RWPE1 (cell line): ENCODE measurements around the gene CFAP97.

Source experiments
- CTCF ChIA-PET: fragments of 350-600 bp; sonication (Branson Sonifier 250); formaldehyde crosslinking; extraction: SDS; loops from one replicate; lab custom pipeline; 2021; lab: Yijun Ruan, JAX
- POLR2A ChIA-PET: fragments of 400-600 bp; formaldehyde crosslinking; extraction: SDS; loops from one replicate; lab custom pipeline; 2020; ENCODE audit warnings: antibody characterized with exemption; ENCODE audit not compliant: low non-redundant PET; lab: Yijun Ruan, JAX
- DNase-seq: peaks from one replicate; pipeline ENCODE4 v3.0.0; 2012; ENCODE audit warnings: low spot score
- H3K27ac ChIP-seq: fragments of 450-650 bp; 2 replicates; pipeline ENCODE4 v1.5.1; 2017
- TF ChIP-seq, protein P1 (sequence below): fragments of 450-650 bp; conservative IDR thresholded peaks from 2 replicates; pipeline ENCODE4 v1.5.1; 2017; ENCODE audit warnings: low read depth, mild to moderate bottlenecking

The CFAP97 gene

GRCh38 chr4:185192059-185192458 lies 11.7 kb downstream of the CFAP97 start:
- DNase-seq = no peak
- CTCF ChIA-PET = no interaction called here
- POLR2A ChIA-PET = no interaction called here
- H3K27ac ChIP-seq = no peak overlapping the region
- TF ChIP-seq, protein P1, sequence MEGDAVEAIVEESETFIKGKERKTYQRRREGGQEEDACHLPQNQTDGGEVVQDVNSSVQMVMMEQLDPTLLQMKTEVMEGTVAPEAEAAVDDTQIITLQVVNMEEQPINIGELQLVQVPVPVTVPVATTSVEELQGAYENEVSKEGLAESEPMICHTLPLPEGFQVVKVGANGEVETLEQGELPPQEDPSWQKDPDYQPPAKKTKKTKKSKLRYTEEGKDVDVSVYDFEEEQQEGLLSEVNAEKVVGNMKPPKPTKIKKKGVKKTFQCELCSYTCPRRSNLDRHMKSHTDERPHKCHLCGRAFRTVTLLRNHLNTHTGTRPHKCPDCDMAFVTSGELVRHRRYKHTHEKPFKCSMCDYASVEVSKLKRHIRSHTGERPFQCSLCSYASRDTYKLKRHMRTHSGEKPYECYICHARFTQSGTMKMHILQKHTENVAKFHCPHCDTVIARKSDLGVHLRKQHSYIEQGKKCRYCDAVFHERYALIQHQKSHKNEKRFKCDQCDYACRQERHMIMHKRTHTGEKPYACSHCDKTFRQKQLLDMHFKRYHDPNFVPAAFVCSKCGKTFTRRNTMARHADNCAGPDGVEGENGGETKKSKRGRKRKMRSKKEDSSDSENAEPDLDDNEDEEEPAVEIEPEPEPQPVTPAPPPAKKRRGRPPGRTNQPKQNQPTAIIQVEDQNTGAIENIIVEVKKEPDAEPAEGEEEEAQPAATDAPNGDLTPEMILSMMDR = no peak

- ChIA-PET CTCF (no interaction called here), POLR2A (no interaction called here)
- H3K27ac ChIP-seq = no peak overlapping the region
- DNase-seq = no peak
- TF ChIP-seq, protein P1 = no peak
These were observed 13.4 kb downstream of the CFAP97 start for GRCh38 chr4:185190306-185190856.

- CTCF ChIA-PET = no interaction called here
- no peak overlapping the region for H3K27ac ChIP-seq
- DNase-seq = no peak
- POLR2A ChIA-PET = no interaction called here
- TF ChIP-seq, protein P1 = no peak
These were observed 14.0 kb downstream of the CFAP97 start for GRCh38 chr4:185189606-185190305.

DNA sequence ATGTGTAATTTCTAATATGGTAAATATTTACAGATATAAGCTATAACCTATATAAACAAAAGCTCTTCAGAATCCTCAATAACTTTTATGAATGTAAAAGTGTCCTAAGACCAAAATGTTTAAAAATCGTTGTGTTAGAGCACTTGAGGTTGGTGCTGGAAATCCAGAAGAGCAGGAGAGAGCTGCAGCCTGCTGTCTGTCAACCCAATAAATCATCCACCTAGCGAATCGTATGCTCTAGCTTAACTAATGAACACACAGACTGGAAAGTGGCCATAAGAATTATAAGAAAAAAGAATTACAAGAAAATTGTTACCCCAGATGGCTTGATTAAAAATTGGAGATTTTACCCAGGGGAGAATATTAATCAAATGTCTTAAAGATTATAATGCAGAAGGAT lies 17.0 kb downstream of the CFAP97 start:
- POLR2A ChIA-PET = no interaction called here
- CTCF ChIA-PET = interaction anchor here (0.6 kb wide), 1 partner anchor 538 kb away, joined by 4 read pairs; no protein-coding TSS in a partner anchor
- no peak for DNase-seq
- TF ChIP-seq, protein P1 = no peak
- H3K27ac ChIP-seq = no peak overlapping the region

- ChIA-PET POLR2A (interaction anchor here (0.6 kb wide), 1 partner anchor 13 kb away, joined by 4 read pairs; no protein-coding TSS in a partner anchor), CTCF (interaction anchor here (0.5 to 1.1 kb wide), 11 partner anchors 9 to 165 kb away, joined by 3 to 4 read pairs (median 4); no protein-coding TSS in a partner anchor)
- TF ChIP-seq, protein P1 = peak; percentile 75
- no peak overlapping the region for H3K27ac ChIP-seq
- DNase-seq = peak; percentile 55
These were observed 20.0 kb downstream of the CFAP97 start for GRCh38 chr4:185183622-185184281.

GRCh38 chr4:185182239-185182638 lies 21.6 kb downstream of the CFAP97 start:
- DNase-seq = no peak
- ChIA-PET POLR2A (no interaction called here), CTCF (no interaction called here)
- TF ChIP-seq, protein P1 = no peak
- no peak overlapping the region for H3K27ac ChIP-seq
